Sigmoid colon (tissue), 4 donors: ENCODE data around the gene PLXNA4.

ENCODE experiments used
- CTCF ChIP-seq, 4 experiments: fragments of 450-650 bp in 3 of 4; fragments of 200-600 bp in 1 of 4; IDR thresholded peaks; one replicate each; pipeline ENCODE4 v1.5.1; 2016 to 2019; ENCODE audit warnings: antibody characterized with exemption in 4 of 4, mild to moderate bottlenecking in 3 of 4, moderate library complexity in 2 of 4
- EP300 ChIP-seq, 4 donors: sonication (generic); formaldehyde crosslinking; IDR thresholded peaks; one replicate each; pipeline ENCODE4 v1.6.1; 2017; ENCODE audit warnings: antibody characterized with exemption in 4 of 4
- POLR2A ChIP-seq, 2 donors: fragments of 450-650 bp; IDR thresholded peaks; one replicate each; pipeline ENCODE4 v1.6.1; 2016; ENCODE audit warnings: antibody characterized with exemption in 2 of 2, mild to moderate bottlenecking in 2 of 2, moderate library complexity in 2 of 2

DNA sequence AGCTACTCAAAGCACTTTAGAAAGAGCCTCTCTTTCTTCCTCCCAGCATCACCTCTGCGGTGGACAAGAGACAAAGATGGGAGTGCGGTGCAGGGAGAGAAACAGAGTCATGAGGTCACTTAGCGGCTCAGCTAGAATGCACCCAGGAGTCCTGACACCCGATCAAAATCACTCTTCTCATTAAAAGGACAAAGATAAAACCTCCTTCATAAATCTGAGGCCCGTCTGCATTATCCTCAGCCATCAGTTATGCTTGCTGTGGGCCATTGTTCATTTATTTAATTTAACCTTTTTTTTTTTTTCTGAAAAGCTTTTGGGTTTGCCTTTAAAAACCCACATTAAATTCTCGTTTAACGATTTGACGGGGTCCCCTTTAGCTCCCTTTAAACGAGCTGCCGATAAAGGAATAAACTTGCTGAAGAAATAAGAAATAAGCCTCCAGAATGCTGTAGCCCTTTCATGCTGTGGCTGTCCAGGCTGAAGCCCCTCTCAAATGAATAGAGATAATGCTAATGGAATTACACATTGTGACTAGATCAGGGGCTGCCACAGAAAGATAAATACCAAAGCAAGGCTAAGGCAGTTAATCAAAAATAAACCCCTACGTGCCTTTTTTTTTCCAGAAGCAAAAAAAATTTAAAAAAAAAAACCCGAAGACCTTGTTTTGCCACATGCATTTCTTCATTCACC is 16.1 kb upstream of the PLXNA4 start:
- no peak for TF ChIP-seq CTCF (IDR thresholded peaks at IDR 0.05)
- no peak for TF ChIP-seq EP300 (IDR thresholded peaks at IDR 0.05)
- TF ChIP-seq POLR2A (IDR thresholded peaks at IDR 0.05), result no peak
